Cardiac septum (tissue), 1 donor: ENCODE measurements around the gene NDRG2. TPM values are rescaled to one million over a fixed set of nuclear protein-coding genes. Genes with fewer than 3 reads are reported as not detected.
"Not testable (repeated sequence)": the region's sequence is repeated elsewhere in the genome, so short reads cannot be mapped to it uniquely, and the experiment has no call there.

ENCODE experiments used
- DNase-seq: peaks from one replicate; pipeline ENCODE4 v3.0.0-alpha.2; 2020; ENCODE audit warnings: low spot score
- intact Hi-C: fragments of 100-400 bp; cut with DNase I; formaldehyde crosslinking; loops from one replicate; pipeline ENCODE4 v1.14.0; 2022
- total RNA-seq: library from RNA; stranded (reverse); fragmentation: NEBNext Ultra II Directional; extraction: Animal tissue kit (Norgen Biotek cat#: 25700); gene quantifications from one replicate; pipeline ENCODE4 v1.2.1, GENCODE V29; 2021
- donor health status: DM: no; HTN: no; CAD: no.

The NDRG2 gene
- total RNA-seq, 1 donor from 2014 or later: 304 TPM

DNA sequence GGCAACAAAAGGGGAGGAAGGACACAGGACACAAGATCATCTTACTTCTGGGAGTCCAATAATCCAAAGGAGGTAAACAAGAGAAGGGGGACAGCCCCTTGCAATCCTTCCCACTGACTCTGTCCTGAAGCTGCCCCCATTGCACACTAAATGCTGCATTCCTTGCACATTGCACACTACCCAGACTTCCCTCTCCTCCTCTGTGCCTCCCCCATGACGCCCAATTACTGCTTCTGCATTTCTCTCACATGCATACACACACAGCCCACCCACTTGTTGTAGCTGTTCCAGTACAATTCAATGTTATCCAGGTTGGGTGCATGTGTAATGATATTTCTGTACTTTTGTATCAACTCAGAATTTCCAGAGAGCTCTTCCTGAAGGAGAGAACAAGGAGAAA, 5.5 kb downstream of the NDRG2 start:
- intact Hi-C loops: loop anchor here (5.0 kb wide), 1 partner anchor 73 kb away; no protein-coding TSS in a partner anchor

DNA sequence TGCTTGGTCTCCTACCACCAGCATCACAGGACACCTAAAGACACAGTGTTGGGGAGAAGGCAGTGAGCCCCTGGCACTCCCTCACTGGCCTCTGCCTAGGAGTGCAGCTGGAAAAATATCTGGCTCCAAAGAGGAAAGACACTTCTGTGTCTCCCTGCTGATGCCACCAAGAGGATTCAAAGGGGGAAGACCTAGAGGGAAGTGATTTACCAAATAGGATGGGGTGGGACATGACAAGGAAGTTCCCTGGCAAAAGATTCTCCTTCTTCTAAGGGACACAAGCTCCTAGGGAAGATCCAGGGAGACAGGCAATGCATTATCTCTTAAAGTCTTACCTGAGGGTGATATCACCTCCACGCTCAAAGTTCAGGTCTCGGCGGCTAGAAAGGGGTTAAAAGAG, 6.1 kb downstream of the NDRG2 start:
- no peak for DNase-seq
- intact Hi-C loops: loop anchor here (5.0 kb wide), 1 partner anchor 74 kb away; no protein-coding TSS in a partner anchor

More for the DNA sequence above, 5.5 kb downstream of the NDRG2 start:
- no peak for DNase-seq

DNA sequence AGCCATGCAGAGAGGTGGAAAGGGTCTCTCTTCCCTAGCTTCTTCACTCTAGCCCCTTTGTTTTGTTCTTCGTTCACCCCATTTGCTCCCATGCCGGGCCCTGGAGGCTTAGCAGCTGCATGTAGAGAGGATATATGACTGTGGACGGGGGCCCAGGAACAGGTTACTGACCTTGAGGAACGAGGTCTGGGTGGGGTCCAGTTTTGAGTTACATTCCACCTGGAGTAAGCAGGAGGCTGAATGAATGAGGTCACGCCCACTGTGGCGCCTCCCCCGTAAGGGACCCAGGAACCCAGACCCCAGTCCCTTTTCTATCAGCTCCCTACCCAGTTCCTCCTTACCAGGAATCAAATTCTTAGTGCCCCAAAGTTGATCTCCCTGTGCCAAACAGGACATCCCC, 6.6 kb downstream of the NDRG2 start:
- intact Hi-C loops: loop anchor here (5.0 kb wide), 1 partner anchor 74 kb away; no protein-coding TSS in a partner anchor
- DNase-seq: no peak

DNA sequence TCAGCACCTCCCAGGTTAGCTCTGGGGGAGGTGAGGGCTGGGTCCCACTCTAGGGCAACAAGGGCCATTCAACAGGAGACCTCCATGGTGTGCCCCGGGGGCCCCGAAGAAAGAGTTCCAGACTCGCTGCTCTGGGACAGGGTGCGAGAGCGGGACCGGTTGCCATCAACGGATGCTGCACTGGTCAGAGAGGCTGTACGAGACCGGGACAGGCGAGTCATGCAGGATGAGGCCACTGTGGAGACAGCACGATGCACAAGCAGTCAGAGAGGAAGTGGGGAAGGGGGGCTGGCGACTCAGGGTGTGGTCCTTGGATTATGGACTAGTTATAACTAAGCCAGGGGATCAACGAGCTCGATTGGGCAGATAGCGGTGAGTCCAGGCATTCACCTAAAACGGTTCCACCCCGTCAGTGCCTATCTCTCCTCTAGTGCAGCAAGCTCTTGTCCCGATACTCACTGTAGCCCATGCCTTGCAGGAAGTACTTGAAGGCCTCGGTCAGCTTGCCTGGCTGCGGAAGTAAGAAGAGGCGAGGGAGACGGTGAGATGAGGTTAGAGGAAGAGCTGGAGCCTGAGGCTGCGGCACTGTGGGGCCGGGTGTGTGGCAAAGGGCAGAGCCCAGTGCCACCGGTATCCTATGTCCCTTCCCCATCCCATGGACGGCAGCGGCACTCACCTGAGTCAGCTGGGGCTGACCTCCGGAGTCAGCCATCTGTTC, 7.2 kb downstream of the NDRG2 start:
- intact Hi-C loops: loop anchor here (5.0 kb wide), 1 partner anchor 75 kb away; no protein-coding TSS in a partner anchor

DNA sequence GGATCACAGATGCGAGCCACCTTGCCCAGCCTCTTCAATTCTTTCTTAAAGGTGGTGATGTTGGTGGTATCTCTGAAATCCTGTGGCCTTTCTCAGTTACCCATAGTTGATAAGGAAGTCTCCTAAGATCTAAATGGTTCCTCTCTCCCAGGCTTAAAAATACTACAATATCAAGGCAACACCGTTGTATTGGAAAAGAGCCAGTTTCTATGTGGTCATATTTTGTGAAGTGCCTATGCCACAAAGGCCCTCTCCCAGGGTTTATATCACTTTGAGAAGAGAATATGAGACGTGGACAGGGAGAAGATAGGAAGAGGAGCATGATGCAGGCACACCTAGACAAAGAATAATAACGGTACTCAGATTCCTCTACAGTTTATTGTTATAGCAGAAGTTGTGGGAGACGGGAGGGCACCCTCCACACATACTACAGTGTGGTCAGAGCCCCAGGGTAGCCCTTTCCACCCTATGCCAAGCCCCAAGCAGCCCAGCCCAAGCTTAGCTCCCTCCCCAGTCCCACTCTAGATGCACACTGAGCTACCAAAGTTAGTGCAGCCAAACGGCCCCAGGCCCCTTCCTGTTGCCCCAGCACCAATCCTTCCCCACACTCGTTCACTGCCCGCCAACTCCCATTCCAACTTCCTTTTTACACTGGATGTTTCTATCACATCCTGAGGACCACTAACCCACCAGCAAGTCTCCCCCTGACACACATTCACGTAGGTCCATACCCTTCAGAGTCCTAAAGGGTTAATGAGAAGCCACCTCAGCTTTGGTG, 8.3 kb downstream of the NDRG2 start:
- intact Hi-C loops: loop anchor here (5.0 kb wide), 1 partner anchor 76 kb away; no protein-coding TSS in a partner anchor
- DNase-seq: no peak

More for the DNA sequence above, 7.2 kb downstream of the NDRG2 start:
- no peak for DNase-seq

DNA sequence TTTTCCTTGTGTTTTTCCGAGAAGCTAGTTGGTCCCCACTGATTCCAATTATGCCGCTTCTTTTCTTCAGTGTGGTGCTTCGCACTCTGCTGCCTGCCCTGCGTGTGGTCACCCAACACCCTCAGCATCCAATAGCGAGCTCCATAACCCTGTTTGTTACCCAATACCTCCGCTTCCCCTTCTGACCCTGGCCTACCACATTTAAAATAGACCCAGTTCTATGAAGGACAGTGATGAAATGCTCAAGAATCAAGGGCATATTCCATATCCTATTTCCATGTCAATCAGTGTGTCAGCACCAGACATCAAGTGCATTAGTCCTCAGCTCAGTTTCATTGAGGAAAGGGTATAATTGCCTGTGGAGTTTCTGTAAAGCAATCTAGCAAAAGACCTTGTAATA, 9.5 kb downstream of the NDRG2 start:
- DNase-seq: no peak
- intact Hi-C loops: loop anchor here (5.0 kb wide), 1 partner anchor 77 kb away; no protein-coding TSS in a partner anchor

DNA sequence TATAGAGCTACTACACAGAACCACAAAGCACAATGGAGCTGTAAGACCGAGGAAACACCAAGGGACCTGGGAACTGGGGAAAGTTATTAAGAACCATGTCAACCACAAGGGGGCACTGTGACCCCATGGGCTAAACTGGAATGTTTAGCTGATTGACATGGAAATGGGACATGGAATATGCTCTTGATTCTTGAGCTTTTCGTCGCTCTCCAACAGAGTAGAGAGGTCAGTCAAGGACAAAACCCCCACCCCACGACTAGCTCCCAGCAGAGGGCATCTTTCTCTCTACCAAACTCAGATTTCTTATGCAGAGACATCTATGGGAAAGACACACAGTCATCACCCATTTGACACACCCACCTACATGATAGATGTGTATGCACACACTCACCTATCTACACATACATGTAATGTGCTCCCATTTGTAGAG, 10.1 kb downstream of the NDRG2 start:
- peak; percentile 83 for DNase-seq
- intact Hi-C loops: loop anchor here (1.0 to 5.0 kb wide), 2 partner anchors 26 to 78 kb away; no protein-coding TSS in a partner anchor

DNA sequence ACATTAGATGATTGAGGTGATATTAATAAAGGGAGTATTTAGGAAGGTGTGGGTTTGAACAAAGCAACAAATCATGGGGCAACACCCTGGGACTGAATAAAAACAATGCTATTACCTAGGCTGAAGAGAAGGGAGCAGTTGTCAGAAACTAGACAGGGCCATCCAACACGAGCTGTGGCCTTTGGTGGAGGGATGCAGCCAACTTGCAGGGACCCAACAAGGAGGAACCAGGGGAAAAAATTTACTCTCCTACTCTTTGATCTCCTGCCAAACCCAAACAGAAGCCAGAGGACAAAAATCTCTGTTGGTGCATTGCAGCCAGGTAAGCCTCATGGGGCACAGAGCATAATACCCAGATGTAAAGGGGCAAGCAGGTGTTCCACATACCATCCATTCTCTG, 13.7 kb downstream of the NDRG2 start:
- intact Hi-C loops: no loop called here
- DNase-seq: no peak

DNA sequence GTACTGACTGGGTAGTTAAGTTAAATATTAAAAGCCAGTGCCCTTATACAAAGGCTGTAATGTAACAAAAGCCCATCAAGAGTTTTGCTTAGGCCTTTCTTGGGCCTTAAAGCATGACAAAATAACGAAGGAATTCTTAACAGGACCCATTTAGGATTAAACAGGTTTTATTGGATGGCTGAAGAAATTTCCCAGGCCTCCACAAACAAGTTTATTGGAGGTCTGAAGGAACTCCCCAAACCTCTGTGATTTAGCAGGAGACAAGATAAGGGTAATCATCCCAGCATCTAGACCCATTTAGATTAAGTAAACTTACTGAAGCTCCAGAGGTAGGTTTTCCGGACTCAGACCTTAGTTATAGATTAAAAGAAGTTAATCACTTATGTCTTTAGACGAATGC, 15.1 kb downstream of the NDRG2 start:
- DNase-seq, intact Hi-C loops: not testable (repeated sequence)

DNA sequence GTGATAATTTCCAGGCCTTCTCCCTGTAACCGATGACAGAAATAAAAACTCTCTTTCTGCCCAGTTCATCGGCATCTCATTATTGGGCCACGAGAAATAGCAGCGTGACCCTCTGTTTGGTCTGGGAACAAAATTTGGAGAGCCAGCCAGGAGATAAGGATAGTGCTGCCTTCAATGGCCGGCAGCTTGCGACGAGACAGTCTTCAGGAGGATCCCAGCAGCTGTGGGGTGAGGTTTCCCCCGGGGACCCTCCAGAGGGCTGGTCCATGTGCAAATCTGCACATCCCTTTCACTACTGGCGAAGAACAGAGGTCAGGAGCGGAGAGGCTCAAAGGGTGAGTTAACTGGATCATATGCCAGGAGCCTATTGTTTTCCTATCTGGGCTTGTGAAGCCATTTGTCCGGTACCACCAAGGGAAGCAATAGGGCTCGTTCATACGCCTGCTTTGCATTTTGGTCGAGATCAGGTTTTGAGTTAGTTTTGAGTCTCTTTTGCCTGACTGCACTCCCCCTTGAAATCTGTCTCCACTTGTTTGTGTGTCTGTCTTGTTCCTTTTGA, 21.0 kb downstream of the NDRG2 start:
- intact Hi-C loops: loop anchor here (1.0 kb wide), 1 partner anchor 33 kb away; no protein-coding TSS in a partner anchor
- no peak for DNase-seq

DNA sequence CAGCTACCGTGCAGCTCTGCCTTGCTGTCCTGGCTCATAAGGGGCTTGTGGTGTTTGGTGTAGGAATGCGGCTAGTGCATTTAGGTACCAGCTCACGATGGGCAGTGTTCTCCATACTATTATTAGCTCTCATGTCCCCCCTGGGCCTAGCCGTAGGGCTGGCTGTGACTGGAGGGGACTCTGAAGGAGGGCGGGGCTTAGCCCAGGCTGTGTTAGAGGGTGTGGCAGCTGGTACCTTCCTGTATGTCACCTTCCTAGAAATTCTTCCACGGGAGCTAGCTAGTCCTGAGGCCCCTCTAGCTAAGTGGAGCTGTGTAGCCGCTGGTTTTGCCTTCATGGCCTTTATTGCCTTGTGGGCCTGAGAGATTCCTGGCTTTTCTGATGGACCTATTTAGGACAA, 23.6 kb downstream of the NDRG2 start:
- intact Hi-C loops: no loop called here

DNA sequence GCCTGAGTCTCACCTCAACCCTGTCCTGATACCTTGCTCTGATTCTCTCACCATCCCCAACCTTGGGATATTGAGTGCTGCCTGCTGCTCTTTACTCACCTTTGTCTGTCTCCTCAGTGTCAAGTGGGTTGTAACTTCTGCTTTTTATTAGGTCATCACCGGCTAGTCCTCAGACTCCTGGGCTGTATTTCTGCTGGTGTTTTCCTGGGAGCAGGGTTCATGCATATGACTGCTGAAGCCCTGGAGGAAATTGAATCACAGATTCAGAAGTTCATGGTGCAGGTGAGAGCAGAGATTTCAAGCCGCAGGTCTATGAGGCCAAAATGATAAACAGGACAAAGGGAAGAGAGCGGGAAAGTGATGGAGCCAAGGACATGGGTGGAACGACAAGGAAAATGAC, 25.3 kb downstream of the NDRG2 start:
- DNase-seq: no peak
- intact Hi-C loops: no loop called here

More for the DNA sequence above, 23.6 kb downstream of the NDRG2 start:
- no peak for DNase-seq

DNA sequence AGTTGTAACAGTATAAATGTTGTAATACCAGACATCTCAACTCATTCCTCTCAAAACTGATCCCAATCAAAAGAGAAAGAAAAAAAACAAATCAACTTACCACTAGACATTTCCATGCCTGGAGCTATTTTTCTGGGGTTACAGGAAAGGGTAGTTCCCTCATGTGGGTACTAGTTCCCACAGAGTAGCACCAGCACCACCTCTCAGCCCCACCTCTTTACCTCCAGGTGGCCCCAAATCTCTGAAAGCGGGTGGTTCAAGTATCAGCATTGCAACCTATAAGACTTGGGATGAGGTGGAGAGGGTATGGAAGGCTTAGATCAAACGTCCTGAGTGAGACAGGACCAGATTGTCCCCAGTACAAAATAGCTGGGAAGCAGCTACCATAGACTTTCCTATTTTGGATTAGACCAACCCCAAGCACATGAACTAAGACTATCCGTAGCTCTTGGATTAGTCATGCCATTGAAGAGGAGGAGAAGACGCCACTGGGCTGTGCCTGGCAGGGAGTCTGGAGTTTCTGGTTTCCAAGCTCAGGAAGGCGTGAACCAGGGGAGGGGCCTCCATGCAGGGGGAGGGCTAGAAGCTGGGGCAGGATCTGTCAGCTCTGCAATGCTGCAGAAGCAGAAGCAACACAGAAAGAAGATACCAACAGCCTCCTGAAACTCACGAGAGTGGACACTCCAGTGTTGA, 26.0 kb downstream of the NDRG2 start, which contains the start of gene SLC39A2:
Gene SLC39A2 (plus strand): TSS at position 620 of the 693 bp plus-strand sequence. CDS start 154 bp downstream, outside the sequence.
- no peak for DNase-seq
- intact Hi-C loops: no loop called here

DNA sequence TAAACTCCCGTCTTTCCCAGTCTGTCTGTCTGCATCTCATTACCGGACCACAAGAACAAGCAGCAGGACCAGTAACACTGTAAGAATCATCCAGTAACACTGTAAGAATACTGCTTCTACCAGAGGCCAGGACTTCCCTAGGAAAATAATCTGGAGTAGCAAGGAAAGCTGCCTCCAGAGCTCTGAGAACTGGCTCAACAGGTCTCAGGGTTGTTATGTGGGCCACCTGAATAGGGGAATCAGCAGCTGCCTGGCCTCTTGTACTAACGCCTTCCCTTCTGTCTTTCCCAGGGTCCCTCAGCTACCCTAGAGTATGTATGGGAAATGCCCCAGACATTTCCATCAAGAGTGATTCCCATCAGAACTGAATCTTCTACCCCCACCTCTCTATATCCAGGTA, 26.7 kb downstream of the NDRG2 start:
- intact Hi-C loops: no loop called here
- DNase-seq: no peak

DNA sequence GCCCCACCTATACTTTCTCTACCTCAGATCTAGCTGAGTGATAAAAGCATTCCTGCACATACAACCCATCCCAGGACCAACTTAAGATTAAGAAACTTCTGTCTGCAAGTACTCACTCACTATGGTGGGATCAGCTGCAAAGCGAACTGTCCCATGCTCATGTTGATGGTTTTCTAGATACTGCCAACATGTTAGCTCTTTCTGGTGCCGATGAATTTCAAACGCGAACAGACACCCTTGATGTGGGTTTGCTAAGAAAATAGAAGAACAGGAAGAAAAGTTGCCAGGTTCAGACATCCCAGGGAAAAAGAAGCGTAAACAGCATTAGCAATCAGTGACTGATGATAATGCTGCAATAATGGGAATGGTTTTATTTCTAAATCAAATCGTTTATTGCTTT, 27.3 kb downstream of the NDRG2 start:
- no peak for DNase-seq
- intact Hi-C loops: no loop called here

DNA sequence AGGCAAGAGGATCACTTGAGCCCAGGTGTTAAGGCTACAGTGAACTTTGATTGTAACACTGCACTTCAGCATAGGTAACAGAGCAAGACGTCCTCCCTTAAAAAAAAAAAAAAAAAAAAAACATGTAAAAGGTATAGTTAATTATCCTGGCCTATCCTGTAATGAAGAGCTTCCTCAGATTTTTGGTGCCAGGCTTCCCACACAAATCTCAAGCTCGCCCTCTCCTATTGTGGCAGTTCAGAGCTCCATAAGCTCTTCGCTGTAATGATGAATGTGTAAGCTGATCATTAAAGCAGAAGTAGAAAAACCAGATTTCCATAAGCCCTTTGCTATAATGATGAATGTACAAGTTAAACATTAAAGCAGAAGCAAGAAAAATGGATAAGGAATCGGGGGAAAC, 27.7 kb downstream of the NDRG2 start:
- DNase-seq: no peak
- intact Hi-C loops: no loop called here

DNA sequence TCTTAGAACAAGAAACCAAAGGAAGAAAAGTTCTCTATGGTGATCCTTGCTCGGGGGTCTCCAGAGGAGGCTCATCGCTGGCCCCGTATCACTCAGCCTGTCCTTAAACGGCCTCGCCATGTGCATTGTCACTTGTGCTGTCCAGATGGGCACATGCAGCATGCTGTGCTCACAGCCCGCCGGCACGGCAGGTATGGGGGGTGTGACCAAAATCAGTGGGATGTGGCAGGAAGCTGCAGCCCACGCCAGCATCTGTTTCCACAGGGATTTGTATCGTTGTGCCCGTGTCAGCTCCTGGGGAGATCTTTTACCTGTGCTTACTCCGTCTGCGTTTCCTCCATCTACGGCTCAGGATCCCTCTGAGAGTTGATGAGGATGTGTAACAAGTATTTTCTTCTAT, 28.3 kb downstream of the NDRG2 start:
- intact Hi-C loops: no loop called here
- no peak for DNase-seq

DNA sequence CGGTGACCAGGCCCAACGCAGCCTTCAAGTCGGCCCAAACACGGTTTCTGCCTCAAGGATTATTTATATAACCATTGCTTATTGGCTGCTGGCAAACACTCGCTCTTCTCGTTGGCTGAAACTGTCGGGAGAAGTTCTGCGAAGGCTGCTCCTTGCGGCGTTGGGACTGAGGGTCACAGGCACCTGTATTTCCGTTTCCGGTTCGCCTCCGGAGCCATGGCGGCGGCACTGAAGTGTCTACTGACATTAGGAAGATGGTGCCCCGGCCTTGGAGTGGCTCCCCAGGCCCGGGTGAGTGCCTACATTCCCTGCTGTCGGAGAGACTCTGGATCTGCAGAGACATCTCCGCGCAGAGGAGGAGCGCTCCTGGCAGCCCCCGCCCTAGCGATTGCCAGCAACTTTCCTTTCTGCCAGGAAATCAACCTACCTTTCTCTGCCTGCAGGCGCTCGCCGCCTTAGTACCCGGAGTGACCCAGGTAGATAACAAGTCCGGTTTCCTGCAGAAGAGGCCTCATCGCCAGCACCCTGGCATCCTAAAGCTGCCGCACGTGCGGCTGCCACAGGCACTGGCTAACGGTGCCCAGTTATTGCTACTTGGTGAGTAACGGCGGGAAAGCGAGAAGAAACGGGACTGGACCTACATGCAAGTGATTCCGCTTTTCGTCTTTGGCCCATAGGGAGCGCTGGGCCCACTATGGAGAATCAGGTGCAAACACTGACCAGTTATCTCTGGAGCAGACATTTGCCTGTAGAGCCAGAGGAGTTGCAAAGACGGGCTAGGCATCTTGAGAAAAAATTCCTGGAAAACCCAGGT, 34.9 kb downstream of the NDRG2 start, which contains the start of gene METTL17:
Gene METTL17 (plus strand): TSS at position 194 of the 814 bp plus-strand sequence. CDS start 23 bp downstream, at position 217.
- DNase-seq: peak; percentile 93
- intact Hi-C loops: loop anchor here (2.0 kb wide), 1 partner anchor 19 kb away; no protein-coding TSS in a partner anchor
